NCI-H774 (cell line): ENCODE results near the gene RAB1B.

ENCODE experiments used
- DNase-seq: peaks from one replicate; lab custom pipeline; 2025; lab: John Stamatoyannopoulos, UW

RAB1B gene

GRCh38 chr11:66284526-66285078 lies 16.2 kb downstream of the RAB1B start:
- DNase-seq, result no peak

GRCh38 chr11:66285250-66285947 lies 17.0 kb downstream of the RAB1B start:
- DNase-seq, result no peak

DNA sequence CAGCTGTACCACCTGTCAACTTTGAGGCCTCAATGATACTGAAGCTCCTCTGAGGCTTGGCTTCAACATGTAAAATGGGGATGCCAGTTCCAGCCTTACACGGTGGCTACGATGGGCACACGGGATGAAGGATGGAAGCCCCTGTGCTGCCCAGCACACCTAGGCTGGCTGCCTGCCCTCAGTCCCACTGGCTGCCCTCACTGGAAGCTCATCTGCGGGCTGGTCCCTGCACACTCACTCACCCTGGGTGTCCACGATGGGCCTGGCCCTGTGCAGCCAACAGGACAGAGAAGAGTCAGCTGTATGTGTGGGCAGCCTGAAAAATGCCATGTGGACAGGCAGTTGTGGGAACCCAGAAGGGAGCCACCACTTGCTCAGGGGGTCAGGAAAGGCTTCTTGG lies 18.3 kb downstream of the RAB1B start:
- no peak for DNase-seq

GRCh38 chr11:66287211-66287888 lies 18.9 kb downstream of the RAB1B start:
- DNase-seq, result no peak

GRCh38 chr11:66287889-66288670 lies 19.6 kb downstream of the RAB1B start:
- DNase-seq, result no peak

GRCh38 chr11:66288671-66289547 lies 20.5 kb downstream of the RAB1B start, which contains the start of gene YIF1A:
TSS of gene YIF1A (minus strand) at chr11:66289143. CDS start at chr11:66288985, 158 bp downstream.
- DNase-seq, result peak; percentile 99

GRCh38 chr11:66289548-66290329 lies 21.3 kb downstream of the RAB1B start:
- no peak for DNase-seq

GRCh38 chr11:66290330-66290621 lies 21.8 kb downstream of the RAB1B start:
- DNase-seq, result no peak

DNA sequence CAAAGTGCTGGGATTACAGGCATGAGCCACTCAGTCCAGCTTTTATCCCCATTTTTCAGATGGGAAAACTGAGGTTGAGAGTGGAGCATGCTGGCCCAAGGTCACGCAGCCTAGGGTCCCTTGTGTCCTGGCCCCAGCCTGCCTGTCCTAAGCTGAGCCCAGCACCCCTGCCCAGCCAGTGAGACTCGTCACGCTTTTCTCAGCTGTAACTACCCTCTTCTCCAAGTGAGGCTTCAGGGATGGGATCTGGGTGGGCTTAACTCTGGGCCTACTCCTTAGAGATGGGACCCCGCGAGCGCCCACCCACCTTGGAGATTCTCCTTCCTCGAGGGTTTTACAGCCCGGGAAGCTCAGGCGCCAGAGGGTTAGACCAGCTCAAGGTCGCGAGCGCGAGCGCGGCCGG lies 22.9 kb downstream of the RAB1B start:
- DNase-seq, result no peak

- DNase-seq, result peak; percentile 24
Observed at GRCh38 chr11:66291706-66292542, 23.5 kb downstream of the RAB1B start, which contains the start of gene TMEM151A. TSS of gene TMEM151A (plus strand) at chr11:66291894. CDS start at chr11:66292014, 120 bp downstream.

DNA sequence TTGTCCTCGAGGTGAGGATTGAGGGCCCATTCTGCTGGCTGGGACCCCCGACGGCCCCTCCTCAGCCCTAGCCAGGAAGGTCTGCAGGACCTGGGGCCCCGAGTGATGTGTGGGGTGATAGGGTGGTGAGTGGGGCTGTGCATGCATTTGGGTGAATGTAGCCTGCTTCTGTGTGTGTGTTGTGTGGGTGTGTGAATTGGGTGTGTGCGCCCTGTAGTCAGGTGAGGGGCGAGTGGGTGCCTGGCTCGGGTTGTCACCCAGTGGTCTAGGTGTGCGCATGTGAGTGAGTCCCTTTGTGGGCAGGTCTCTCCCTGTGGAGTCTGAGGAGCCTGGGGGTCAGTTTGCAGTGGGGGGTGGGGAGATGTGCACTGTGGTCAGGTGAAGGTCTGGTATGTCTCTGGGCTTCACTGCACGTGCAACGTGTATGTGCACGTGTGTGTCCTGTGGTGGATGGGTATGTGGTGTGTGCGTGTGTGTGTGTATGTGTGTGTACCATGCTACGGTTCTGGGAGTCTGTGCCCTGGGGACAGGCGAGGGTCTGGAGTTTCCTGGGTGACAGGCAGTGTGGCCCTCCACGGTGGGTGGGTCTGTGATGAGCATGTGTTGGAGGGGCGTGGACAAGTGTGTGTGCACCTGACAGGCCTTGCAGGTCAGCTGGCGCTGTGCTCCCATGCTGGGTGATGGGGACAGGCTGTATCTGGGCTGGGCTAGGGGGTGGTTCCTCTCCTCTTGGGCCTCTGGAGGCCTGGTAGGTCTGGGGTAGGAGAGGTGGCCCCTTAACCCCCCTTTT lies 24.3 kb downstream of the RAB1B start:
- DNase-seq, result no peak

- no peak for DNase-seq
Observed at GRCh38 chr11:66293352-66293751, 24.9 kb downstream of the RAB1B start.

GRCh38 chr11:66293777-66294625 lies 25.6 kb downstream of the RAB1B start:
- no peak for DNase-seq

- DNase-seq, result no peak
Observed at GRCh38 chr11:66294626-66295620, 26.5 kb downstream of the RAB1B start.

- no peak for DNase-seq
Observed at GRCh38 chr11:66297610-66298009, 29.2 kb downstream of the RAB1B start.

DNA sequence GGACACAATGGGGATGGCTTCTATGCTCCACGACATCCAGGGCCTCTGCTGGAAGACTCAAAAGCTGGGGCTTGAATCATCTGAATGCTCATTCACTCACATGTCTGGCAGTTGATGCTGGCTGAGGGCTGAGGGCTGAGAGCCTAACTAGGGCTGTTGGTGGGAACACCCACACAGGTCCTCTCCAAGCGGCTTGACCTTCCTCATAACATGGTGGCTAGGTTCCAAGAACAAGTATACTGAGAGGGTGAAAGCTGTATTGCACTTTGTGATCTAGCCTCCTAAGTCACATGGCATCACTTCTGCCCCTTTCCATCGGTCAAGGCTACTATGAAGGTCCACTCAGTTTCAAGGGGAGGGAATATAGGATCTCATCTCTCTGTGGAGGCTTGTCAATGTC lies 30.7 kb downstream of the RAB1B start:
- no peak for DNase-seq

GRCh38 chr11:66302656-66303055 lies 34.2 kb downstream of the RAB1B start:
- DNase-seq, result no peak
